HG02840 (cell line): ENCODE measurements around the gene PLEKHA1.

ENCODE experiments used
- ATAC-seq: cut with Tn5 transposase; IDR thresholded peaks from one replicate; pipeline ENCODE4 v1.9.1; 2021; ENCODE audit warnings: mild to moderate bottlenecking, moderate library complexity, moderate number of reproducible peaks; ENCODE audit not compliant: unreplicated experiment, low FRiP score

The PLEKHA1 gene

GRCh38 chr10:122457934-122458333, 83.4 kb downstream of the PLEKHA1 start:
- ATAC-seq, result no peak

- no peak for ATAC-seq
These were observed 84.2 kb downstream of the PLEKHA1 start for GRCh38 chr10:122458693-122459092.

GRCh38 chr10:122459561-122460273, 85.2 kb downstream of the PLEKHA1 start:
- ATAC-seq, result no peak

- ATAC-seq, result no peak
These were observed 86.4 kb downstream of the PLEKHA1 start for GRCh38 chr10:122460891-122461293.

- no peak for ATAC-seq
These were observed 86.8 kb downstream of the PLEKHA1 start, which contains the start of gene HTRA1 for GRCh38 chr10:122461367-122461728. Gene HTRA1 (plus strand): TSS chr10:122461553. CDS start chr10:122461653, 100 bp downstream.

- no peak for ATAC-seq
These were observed 87.4 kb downstream of the PLEKHA1 start for GRCh38 chr10:122461729-122462532.

- ATAC-seq, result no peak
These were observed 88.3 kb downstream of the PLEKHA1 start for GRCh38 chr10:122462533-122463465.

GRCh38 chr10:122463466-122464249, 89.2 kb downstream of the PLEKHA1 start:
- no peak for ATAC-seq

- ATAC-seq, result no peak
These were observed 89.7 kb downstream of the PLEKHA1 start for GRCh38 chr10:122464250-122464510.

GRCh38 chr10:122464586-122464985, 90.1 kb downstream of the PLEKHA1 start:
- ATAC-seq, result no peak

GRCh38 chr10:122465401-122466040, 91.0 kb downstream of the PLEKHA1 start:
- ATAC-seq, result no peak

GRCh38 chr10:122466951-122467381, 92.5 kb downstream of the PLEKHA1 start:
- ATAC-seq, result no peak

- ATAC-seq, result no peak
These were observed 93.2 kb downstream of the PLEKHA1 start for GRCh38 chr10:122467701-122468100.

GRCh38 chr10:122468307-122468925, 93.9 kb downstream of the PLEKHA1 start:
- ATAC-seq, result no peak

GRCh38 chr10:122468926-122469781, 94.6 kb downstream of the PLEKHA1 start:
- ATAC-seq, result no peak

GRCh38 chr10:122469848-122470247, 95.3 kb downstream of the PLEKHA1 start:
- ATAC-seq, result no peak

GRCh38 chr10:122471531-122472177, 97.1 kb downstream of the PLEKHA1 start:
- ATAC-seq, result no peak

GRCh38 chr10:122473116-122473515, 98.6 kb downstream of the PLEKHA1 start:
- no peak for ATAC-seq
